SK-N-SH treated with all-trans-retinoic acid at 6 μM for 48 hours (cell line): ENCODE data around the gene SEPTIN3.

Experiments
- ARNTL ChIP-seq: fragments of 450-650 bp; formaldehyde crosslinking; IDR thresholded peaks from 2 replicates; pipeline ENCODE4 v1.5.0; 2020; ENCODE audit warnings: low read depth, mild to moderate bottlenecking, moderate library complexity, borderline replicate concordance
- CREB5 ChIP-seq: fragments of 250-450 bp; sonication (Bioruptor Pico); IDR thresholded peaks from 2 replicates; pipeline ENCODE4 v1.5.1; 2020; ENCODE audit warnings: low read depth, mild to moderate bottlenecking, moderate library complexity
- CSRNP3 ChIP-seq: fragments of 250-450 bp; sonication (Bioruptor Pico); IDR thresholded peaks from 2 replicates; pipeline ENCODE4 v1.5.1; 2021; ENCODE audit warnings: mild to moderate bottlenecking, moderate library complexity
- ESRRG ChIP-seq: fragments of 250-450 bp; sonication (Bioruptor Pico); IDR thresholded peaks from 2 replicates; pipeline ENCODE4 v1.6.1; 2021; ENCODE audit warnings: mild to moderate bottlenecking
- POU6F1 ChIP-seq: fragments of 250-450 bp; sonication (Bioruptor Pico); IDR thresholded peaks from 2 replicates; pipeline ENCODE4 v1.8.0; 2021; ENCODE audit warnings: low read depth, mild to moderate bottlenecking, moderate library complexity, borderline replicate concordance
- PPARA ChIP-seq: fragments of 250-450 bp; sonication (Bioruptor Pico); IDR thresholded peaks from 2 replicates; pipeline ENCODE4 v1.5.0; 2020; ENCODE audit warnings: mild to moderate bottlenecking, borderline replicate concordance
- SNAI2 ChIP-seq: fragments of 250-450 bp; sonication (Bioruptor Pico); IDR thresholded peaks from 2 replicates; pipeline ENCODE4 v1.5.0; 2020; ENCODE audit warnings: mild to moderate bottlenecking, moderate library complexity
- TCF4 ChIP-seq: fragments of 250-450 bp; sonication (Bioruptor Pico); IDR thresholded peaks from 2 replicates; pipeline ENCODE4 v1.8.0; 2021; ENCODE audit warnings: mild to moderate bottlenecking, moderate library complexity, borderline replicate concordance
- ZFP3 ChIP-seq: fragments of 250-450 bp; sonication (Bioruptor Pico); IDR thresholded peaks from 2 replicates; pipeline ENCODE4 v1.5.0; 2020; ENCODE audit warnings: mild to moderate bottlenecking, moderate library complexity
- ZNF565 ChIP-seq: fragments of 450-650 bp; formaldehyde crosslinking; conservative IDR thresholded peaks from 2 replicates; pipeline ENCODE4 v1.5.0; 2020; ENCODE audit warnings: low read depth, mild to moderate bottlenecking, moderate library complexity
- ZNF8 ChIP-seq: fragments of 450-650 bp; formaldehyde crosslinking; IDR thresholded peaks from 2 replicates; pipeline ENCODE4 v1.5.0; 2020; ENCODE audit warnings: mild to moderate bottlenecking, moderate library complexity
- TF ChIP-seq, protein P1 (sequence below): fragments of 250-450 bp; sonication (Bioruptor Pico); IDR thresholded peaks from 2 replicates; pipeline ENCODE4 v1.8.0; 2020; ENCODE audit warnings: mild to moderate bottlenecking, moderate library complexity, borderline replicate concordance

GRCh38 chr22:41976070-41976901 is 7.0 kb downstream of the SEPTIN3 start:
- TF ChIP-seq CREB5 (no peak), ESRRG (no peak), POU6F1 (CRISPR knock-in tag) (no peak), ZNF565 (no peak), ZNF8 (CRISPR knock-in tag) (no peak), CSRNP3 (CRISPR knock-in tag) (no peak), ZFP3 (CRISPR knock-in tag) (no peak), TCF4 (CRISPR knock-in tag) (no peak), SNAI2 (CRISPR knock-in tag) (no peak), ARNTL (CRISPR knock-in tag) (no peak), PPARA (CRISPR knock-in tag) (no peak)
- TF ChIP-seq, protein P1, sequence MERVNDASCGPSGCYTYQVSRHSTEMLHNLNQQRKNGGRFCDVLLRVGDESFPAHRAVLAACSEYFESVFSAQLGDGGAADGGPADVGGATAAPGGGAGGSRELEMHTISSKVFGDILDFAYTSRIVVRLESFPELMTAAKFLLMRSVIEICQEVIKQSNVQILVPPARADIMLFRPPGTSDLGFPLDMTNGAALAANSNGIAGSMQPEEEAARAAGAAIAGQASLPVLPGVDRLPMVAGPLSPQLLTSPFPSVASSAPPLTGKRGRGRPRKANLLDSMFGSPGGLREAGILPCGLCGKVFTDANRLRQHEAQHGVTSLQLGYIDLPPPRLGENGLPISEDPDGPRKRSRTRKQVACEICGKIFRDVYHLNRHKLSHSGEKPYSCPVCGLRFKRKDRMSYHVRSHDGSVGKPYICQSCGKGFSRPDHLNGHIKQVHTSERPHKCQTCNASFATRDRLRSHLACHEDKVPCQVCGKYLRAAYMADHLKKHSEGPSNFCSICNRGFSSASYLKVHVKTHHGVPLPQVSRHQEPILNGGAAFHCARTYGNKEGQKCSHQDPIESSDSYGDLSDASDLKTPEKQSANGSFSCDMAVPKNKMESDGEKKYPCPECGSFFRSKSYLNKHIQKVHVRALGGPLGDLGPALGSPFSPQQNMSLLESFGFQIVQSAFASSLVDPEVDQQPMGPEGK (CRISPR knock-in tag), result no peak
